Right atrium auricular region (tissue), 2 donors: Measurements from ENCODE around the gene CRISP2. TPM values are rescaled to one million over a fixed set of nuclear protein-coding genes. Genes with fewer than 3 reads are reported as not detected.

Experiments used
- DNase-seq: peaks from one replicate; pipeline ENCODE4 v3.0.0-alpha.2; 2019; ENCODE audit warnings: low spot score
- H3K27ac ChIP-seq, 2 donors: fragments of 200-600 bp; sonication (generic); 1 replicate in 1 of 2; 2 replicates in 1 of 2; pipeline ENCODE4 v1.5.1; 2016 to 2019
- H3K27me3 ChIP-seq, 2 donors: fragments of 200-600 bp; sonication (generic); one replicate each; pipeline versions ENCODE4 v1.5.1 to v1.6.0; 2017 to 2019
- H3K36me3 ChIP-seq: fragments of 200-600 bp; sonication (generic); one replicate; pipeline ENCODE4 v1.5.1; 2016
- H3K4me1 ChIP-seq, 2 donors: fragments of 200-600 bp; sonication (generic); one replicate each; pipeline versions ENCODE4 v1.5.1 to v1.6.0; 2017 to 2019
- H3K4me3 ChIP-seq, 2 donors: fragments of 200-600 bp; sonication (generic); 1 replicate in 1 of 2; 2 replicates in 1 of 2; pipeline ENCODE4 v1.5.1; 2017 to 2019; ENCODE audit warnings: mild to moderate bottlenecking in 1 of 2, moderate library complexity in 1 of 2
- H3K9me3 ChIP-seq, 2 donors: fragments of 200-600 bp; sonication (generic); one replicate each; pipeline ENCODE4 v1.5.1; 2019
- total RNA-seq, 2 donors: library from RNA; depleted of rRNA; stranded (reverse); fragments of >200 nt; gene quantifications; one replicate each; pipeline ENCODE4 v1.1.0, GENCODE V29; 2016
- TF ChIP-seq, protein P1 (sequence below), 2 donors: fragments of 200-600 bp; sonication (generic); IDR thresholded peaks; one replicate each; pipeline ENCODE4 v1.5.1; 2019; ENCODE audit warnings: antibody characterized with exemption in 2 of 2

The CRISP2 gene, protein sequence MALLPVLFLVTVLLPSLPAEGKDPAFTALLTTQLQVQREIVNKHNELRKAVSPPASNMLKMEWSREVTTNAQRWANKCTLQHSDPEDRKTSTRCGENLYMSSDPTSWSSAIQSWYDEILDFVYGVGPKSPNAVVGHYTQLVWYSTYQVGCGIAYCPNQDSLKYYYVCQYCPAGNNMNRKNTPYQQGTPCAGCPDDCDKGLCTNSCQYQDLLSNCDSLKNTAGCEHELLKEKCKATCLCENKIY
- total RNA-seq = not detected

DNA sequence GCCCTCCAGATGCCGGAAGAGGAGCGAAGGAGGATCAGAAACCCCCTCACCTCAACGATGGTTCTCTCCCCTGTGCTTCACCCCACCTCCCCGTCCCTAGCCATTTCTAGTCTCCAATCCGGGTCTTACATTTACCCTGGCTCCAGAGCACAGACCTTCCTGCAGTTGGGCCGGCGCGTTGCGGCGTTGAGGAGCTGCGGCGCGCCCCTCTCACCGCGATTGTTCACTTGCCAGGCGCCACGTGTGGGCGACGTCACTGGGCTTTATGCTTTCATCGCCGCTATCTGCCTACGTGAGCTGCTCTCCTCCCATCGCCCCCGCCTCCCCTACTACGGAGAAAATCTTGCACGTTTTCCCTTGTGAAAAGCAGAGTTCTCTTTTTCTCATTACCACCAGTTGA, at the start of gene CRISP2:
Gene CRISP2 (minus strand): TSS at position 198 of the 400 bp plus-strand sequence. CDS start 4,347 bp downstream, outside the sequence.
- TF ChIP-seq, protein P1, sequence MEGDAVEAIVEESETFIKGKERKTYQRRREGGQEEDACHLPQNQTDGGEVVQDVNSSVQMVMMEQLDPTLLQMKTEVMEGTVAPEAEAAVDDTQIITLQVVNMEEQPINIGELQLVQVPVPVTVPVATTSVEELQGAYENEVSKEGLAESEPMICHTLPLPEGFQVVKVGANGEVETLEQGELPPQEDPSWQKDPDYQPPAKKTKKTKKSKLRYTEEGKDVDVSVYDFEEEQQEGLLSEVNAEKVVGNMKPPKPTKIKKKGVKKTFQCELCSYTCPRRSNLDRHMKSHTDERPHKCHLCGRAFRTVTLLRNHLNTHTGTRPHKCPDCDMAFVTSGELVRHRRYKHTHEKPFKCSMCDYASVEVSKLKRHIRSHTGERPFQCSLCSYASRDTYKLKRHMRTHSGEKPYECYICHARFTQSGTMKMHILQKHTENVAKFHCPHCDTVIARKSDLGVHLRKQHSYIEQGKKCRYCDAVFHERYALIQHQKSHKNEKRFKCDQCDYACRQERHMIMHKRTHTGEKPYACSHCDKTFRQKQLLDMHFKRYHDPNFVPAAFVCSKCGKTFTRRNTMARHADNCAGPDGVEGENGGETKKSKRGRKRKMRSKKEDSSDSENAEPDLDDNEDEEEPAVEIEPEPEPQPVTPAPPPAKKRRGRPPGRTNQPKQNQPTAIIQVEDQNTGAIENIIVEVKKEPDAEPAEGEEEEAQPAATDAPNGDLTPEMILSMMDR (IDR thresholded peaks at IDR 0.05) = no peak
- H3K36me3 ChIP-seq = no peaks in the 10 kb centered on the region
- no peaks in the 10 kb centered on the region for H3K4me1 ChIP-seq
- H3K4me3 ChIP-seq = no peak within 1 kb of the TSS
- no peak for DNase-seq
- no peak within 1 kb of the TSS for H3K27ac ChIP-seq
- no peaks in the 10 kb centered on the region for H3K9me3 ChIP-seq
- no peaks in the 10 kb centered on the region for H3K27me3 ChIP-seq

DNA sequence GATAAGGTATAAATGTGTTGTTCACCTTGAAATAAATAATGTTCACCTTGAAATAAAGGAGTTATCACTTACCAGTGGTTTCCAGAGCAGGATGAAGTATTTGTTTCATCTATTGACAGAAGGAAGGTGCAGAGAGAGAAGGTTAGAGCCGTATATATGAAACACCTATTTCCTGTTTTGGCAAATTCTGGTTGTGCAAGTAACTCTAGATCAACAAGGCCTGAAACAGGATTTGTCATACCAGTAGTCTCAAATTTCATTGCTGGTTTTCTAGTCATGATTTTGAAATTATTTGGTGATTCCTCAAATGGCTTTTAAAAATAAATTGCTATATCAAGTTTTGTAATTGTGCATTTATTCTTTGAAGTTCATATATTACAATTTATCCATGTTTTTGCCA, 30.9 kb upstream of the CRISP2 start, which contains the start of gene CRISP3:
Gene CRISP3 (minus strand): TSS at position 130 of the 400 bp plus-strand sequence. CDS start 21 bp downstream, at position 109.
- Histone ChIP-seq H3K27ac (no peak within 1 kb of the TSS), H3K27me3 (no peaks in the 10 kb centered on the region), H3K4me1 (no peaks in the 10 kb centered on the region), H3K36me3 (no peaks in the 10 kb centered on the region), H3K9me3 (no peaks in the 10 kb centered on the region), H3K4me3 (no peak within 1 kb of the TSS)
- TF ChIP-seq, protein P1 (IDR thresholded peaks at IDR 0.05) = no peak
- no peak for DNase-seq

DNA sequence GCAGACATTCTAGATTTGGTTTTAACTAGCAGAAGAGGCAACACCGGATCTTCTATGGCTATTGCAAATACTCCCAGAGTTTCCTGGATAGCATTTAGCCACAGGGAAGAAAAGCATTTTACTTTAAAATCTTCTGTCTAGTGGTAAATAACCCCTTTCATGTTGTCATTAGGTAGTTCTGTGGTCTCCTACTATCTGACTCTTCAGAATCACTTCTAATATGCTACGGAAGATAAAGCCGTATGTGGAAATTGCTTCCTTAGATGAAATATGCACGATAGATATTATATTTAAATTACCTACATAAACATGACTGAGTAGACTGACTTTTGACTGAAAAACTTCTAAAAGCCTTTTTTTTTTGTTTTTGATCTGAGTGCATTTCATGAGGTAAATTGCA, 30.1 kb upstream of the CRISP2 start:
- Histone ChIP-seq H3K4me3 (no peak overlapping the region), H3K9me3 (no peaks in the 10 kb centered on the region)
- TF ChIP-seq, protein P1 (IDR thresholded peaks at IDR 0.05) = no peak

DNA sequence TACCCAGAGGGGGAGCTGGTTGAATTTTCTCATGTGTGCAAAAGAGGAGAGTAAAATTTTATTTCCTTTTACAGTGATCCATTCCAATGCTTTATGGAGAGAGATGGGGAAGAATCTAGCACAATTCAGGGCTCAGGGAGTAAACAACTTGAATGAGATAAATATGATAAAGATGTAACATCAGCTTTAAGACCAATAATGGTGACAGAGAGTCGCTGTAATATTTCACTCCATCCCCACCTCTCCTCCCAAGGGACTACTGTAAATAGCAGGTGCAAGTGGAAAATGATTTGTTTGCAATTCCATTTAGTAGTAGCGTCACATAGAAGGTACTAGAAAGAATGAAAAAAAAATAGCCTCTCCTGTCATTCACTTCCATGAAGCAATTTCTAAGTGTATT, 26.1 kb upstream of the CRISP2 start:
- no peak for DNase-seq
- TF ChIP-seq, protein P1 (IDR thresholded peaks at IDR 0.05) = no peak
- no peak overlapping the region for H3K4me3 ChIP-seq
- no peaks in the 10 kb centered on the region for H3K4me1 ChIP-seq
- H3K27ac ChIP-seq = no peak overlapping the region
- no peaks in the 10 kb centered on the region for H3K9me3 ChIP-seq
- H3K36me3 ChIP-seq = no peaks in the 10 kb centered on the region
- no peaks in the 10 kb centered on the region for H3K27me3 ChIP-seq

More for the DNA sequence above, 30.1 kb upstream of the CRISP2 start:
- Histone ChIP-seq H3K36me3 (no peaks in the 10 kb centered on the region), H3K27me3 (no peaks in the 10 kb centered on the region), H3K27ac (no peak overlapping the region), H3K4me1 (no peaks in the 10 kb centered on the region)
- no peak for DNase-seq

DNA sequence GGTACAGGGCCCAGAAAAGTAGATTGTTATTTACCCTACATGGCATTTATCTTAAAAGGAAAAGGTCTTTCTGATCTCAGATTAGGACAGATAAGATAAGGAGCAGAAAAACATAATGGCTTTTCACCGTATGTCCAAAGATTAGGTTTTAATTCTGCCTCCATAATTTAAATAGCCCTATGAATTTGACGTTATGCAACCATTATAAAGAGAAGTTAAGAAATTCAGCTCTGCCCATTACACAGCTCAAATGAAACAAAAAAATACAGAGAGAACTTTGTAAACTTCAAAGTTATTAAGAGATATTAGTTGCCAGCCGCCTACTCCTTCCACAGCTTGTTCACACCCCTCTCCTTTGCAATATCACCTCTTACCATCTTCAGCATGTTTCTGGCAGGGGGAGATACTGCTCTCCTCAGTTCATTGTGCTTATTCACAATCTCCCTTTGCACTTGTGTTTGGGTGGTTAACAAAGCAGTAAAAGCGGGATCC, 22.7 kb upstream of the CRISP2 start:
- H3K36me3 ChIP-seq = no peaks in the 10 kb centered on the region
- H3K4me3 ChIP-seq = no peak overlapping the region
- TF ChIP-seq, protein P1 (IDR thresholded peaks at IDR 0.05) = no peak

More for the DNA sequence above, 22.7 kb upstream of the CRISP2 start:
- Histone ChIP-seq H3K9me3 (no peaks in the 10 kb centered on the region), H3K27me3 (no peaks in the 10 kb centered on the region), H3K27ac (no peak overlapping the region), H3K4me1 (no peaks in the 10 kb centered on the region)
- no peak for DNase-seq
